Uterus (tissue), 4 donors: Measurements from ENCODE around the gene FBXO44. TPM values are rescaled to one million over a fixed set of nuclear protein-coding genes. Genes with fewer than 3 reads are reported as not detected.
"Not testable (repeated sequence)": the region's sequence is repeated elsewhere in the genome, so short reads cannot be mapped to it uniquely, and the experiment has no call there.

Experiments
- DNase-seq, 2 donors: peaks; one replicate each; pipeline ENCODE4 v3.0.0-alpha.2; 2019 to 2020
- H3K27ac ChIP-seq, 2 donors: fragments of 200-600 bp; sonication (generic); 1 replicate in 1 of 2; 2 replicates in 1 of 2; pipeline ENCODE4 v1.5.1; 2016 to 2018
- H3K27me3 ChIP-seq, 2 donors: fragments of 200-600 bp; sonication (generic); one replicate each; pipeline ENCODE4 v1.5.1; 2018 to 2019; ENCODE audit warnings: control low read depth in 1 of 2
- H3K36me3 ChIP-seq, 2 donors: fragments of 200-600 bp; sonication (generic); one replicate each; pipeline ENCODE4 v1.5.1; 2019; ENCODE audit warnings: control low read depth in 1 of 2
- H3K4me1 ChIP-seq, 2 donors: fragments of 200-600 bp; sonication (generic); one replicate each; pipeline ENCODE4 v1.5.1; 2018 to 2019; ENCODE audit warnings: control low read depth in 1 of 2
- H3K4me3 ChIP-seq, 2 donors: fragments of 200-600 bp; sonication (generic); 1 replicate in 1 of 2; 2 replicates in 1 of 2; pipeline ENCODE4 v1.5.1; 2018 to 2019; ENCODE audit warnings: mild to moderate bottlenecking in 1 of 2
- H3K9me3 ChIP-seq, 2 donors: fragments of 200-600 bp; sonication (generic); one replicate each; pipeline ENCODE4 v1.5.1; 2019; ENCODE audit warnings: control low read depth in 1 of 2
- POLR2A ChIP-seq, 2 donors: fragments of 450-650 bp; IDR thresholded peaks; one replicate each; pipeline ENCODE4 v1.6.1; 2016; ENCODE audit warnings: antibody characterized with exemption in 2 of 2, mild to moderate bottlenecking in 1 of 2, moderate library complexity in 1 of 2
- intact Hi-C: fragments of 100-400 bp; cut with DNase I; formaldehyde crosslinking; loops from one replicate; pipeline ENCODE4 v1.15.1; 2023; ENCODE audit warnings: low total_unique reads
- total RNA-seq, 4 donors: library from RNA; depleted of rRNA in 3 of 4; stranded (reverse); fragments of >200 nt in 3 of 4; gene quantifications; one replicate each; pipeline versions ENCODE4 v1.1.0 to v1.2.4, GENCODE V29; 2014 to 2023
- TF ChIP-seq, protein P1 (sequence below), 4 experiments: fragments of 200-600 bp in 2 of 4; fragments of 450-650 bp in 2 of 4; sonication (generic) in 2 of 4; IDR thresholded peaks; one replicate each; pipeline ENCODE4 v1.5.1; 2016 to 2019; ENCODE audit warnings: antibody characterized with exemption in 4 of 4, mild to moderate bottlenecking in 2 of 4, moderate library complexity in 1 of 4
- donor health status: DM: yes; HTN: yes; CAD: no.

Gene FBXO44
- total RNA-seq, 4 donors from 2014 or later: 7.6 to 26.7 (median 17.6) TPM

DNA sequence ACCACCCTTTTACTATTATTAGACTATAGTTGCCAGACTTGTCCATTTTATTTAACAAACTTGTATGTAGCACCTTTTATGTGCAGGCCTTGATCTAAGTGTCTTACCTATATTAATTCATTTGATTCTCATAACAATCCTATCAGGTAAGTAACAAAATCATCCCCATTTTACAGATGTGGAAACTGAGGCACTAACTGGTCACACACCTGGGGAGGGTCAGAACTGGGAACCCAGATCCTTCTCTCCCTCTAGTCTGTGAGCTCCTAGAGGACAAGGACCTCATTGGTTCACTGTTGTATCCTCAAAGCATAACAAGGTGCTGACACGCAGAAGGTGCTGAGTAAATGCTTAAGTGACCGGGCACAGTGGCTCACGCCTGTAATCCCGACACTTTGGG, 15.3 kb upstream of the FBXO44 start:
- intact Hi-C loops: no loop called here
- Histone ChIP-seq H3K27me3 (no peaks in the 10 kb centered on the region), H3K4me1 (no peaks in the 10 kb centered on the region), H3K36me3 (no peaks in the 10 kb centered on the region), H3K27ac (no peak overlapping the region), H3K9me3 (no peaks in the 10 kb centered on the region), H3K4me3 (no peak overlapping the region)
- DNase-seq: no peak
- no peak for TF ChIP-seq POLR2A (IDR thresholded peaks at IDR 0.05)

DNA sequence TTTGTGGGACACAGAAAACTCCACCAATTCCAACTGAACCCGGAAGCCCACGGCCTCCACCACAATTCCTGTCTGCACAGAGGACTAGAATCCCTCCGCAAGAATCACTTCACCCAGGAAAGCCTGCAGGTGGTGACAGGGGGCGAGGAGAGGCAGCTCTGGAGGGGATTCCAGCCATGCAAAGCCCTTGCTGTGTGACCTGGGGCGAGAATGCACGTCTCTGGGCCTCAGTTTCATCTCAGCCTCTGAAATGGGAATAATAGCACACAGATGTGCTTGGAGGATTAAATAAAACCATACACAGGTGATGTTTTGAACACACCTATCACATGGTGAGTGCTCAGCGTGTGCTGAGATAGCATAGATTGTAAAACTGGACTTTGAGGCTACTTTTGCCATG, 14.6 kb upstream of the FBXO44 start:
- TF ChIP-seq POLR2A (IDR thresholded peaks at IDR 0.05): no peak
- TF ChIP-seq, protein P1, sequence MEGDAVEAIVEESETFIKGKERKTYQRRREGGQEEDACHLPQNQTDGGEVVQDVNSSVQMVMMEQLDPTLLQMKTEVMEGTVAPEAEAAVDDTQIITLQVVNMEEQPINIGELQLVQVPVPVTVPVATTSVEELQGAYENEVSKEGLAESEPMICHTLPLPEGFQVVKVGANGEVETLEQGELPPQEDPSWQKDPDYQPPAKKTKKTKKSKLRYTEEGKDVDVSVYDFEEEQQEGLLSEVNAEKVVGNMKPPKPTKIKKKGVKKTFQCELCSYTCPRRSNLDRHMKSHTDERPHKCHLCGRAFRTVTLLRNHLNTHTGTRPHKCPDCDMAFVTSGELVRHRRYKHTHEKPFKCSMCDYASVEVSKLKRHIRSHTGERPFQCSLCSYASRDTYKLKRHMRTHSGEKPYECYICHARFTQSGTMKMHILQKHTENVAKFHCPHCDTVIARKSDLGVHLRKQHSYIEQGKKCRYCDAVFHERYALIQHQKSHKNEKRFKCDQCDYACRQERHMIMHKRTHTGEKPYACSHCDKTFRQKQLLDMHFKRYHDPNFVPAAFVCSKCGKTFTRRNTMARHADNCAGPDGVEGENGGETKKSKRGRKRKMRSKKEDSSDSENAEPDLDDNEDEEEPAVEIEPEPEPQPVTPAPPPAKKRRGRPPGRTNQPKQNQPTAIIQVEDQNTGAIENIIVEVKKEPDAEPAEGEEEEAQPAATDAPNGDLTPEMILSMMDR (IDR thresholded peaks at IDR 0.05): no peak
- H3K4me1 ChIP-seq: no peaks in the 10 kb centered on the region
- intact Hi-C loops: loop anchor here (10.0 kb wide), 1 partner anchor 405 kb away; no protein-coding TSS in a partner anchor
- H3K9me3 ChIP-seq: no peaks in the 10 kb centered on the region
- H3K4me3 ChIP-seq: no peak overlapping the region
- no peak for DNase-seq
- H3K27me3 ChIP-seq: no peaks in the 10 kb centered on the region
- no peak overlapping the region for H3K27ac ChIP-seq
- H3K36me3 ChIP-seq: no peaks in the 10 kb centered on the region

DNA sequence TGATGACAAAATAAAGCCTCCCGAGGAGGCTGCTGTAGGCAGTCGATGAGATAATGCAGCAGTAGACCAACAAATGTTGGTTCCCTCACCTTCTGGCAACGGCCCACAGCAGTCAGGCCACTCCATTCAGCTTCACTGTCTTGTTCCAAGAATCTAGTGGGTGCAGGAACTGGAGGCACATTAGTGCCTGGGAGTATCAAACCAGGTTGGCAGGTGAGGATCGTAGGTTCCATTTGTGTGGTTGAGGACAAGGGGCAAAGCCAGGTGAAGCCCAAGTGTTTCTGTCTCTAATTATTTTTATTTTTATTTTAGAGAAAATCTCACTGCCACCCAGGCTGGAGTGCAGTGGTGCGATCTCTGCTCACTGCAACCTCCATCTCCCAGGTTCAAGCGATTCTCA, 13.7 kb upstream of the FBXO44 start:
- Histone ChIP-seq H3K27me3 (no peaks in the 10 kb centered on the region), H3K4me3 (no peak overlapping the region), H3K27ac (no peak overlapping the region), H3K9me3 (no peaks in the 10 kb centered on the region), H3K36me3 (no peaks in the 10 kb centered on the region), H3K4me1 (no peaks in the 10 kb centered on the region)
- DNase-seq: no peak
- intact Hi-C loops: loop anchor here (10.0 kb wide), 1 partner anchor 406 kb away; no protein-coding TSS in a partner anchor
- no peak for TF ChIP-seq POLR2A (IDR thresholded peaks at IDR 0.05)
- TF ChIP-seq, protein P1 (IDR thresholded peaks at IDR 0.05): no peak

DNA sequence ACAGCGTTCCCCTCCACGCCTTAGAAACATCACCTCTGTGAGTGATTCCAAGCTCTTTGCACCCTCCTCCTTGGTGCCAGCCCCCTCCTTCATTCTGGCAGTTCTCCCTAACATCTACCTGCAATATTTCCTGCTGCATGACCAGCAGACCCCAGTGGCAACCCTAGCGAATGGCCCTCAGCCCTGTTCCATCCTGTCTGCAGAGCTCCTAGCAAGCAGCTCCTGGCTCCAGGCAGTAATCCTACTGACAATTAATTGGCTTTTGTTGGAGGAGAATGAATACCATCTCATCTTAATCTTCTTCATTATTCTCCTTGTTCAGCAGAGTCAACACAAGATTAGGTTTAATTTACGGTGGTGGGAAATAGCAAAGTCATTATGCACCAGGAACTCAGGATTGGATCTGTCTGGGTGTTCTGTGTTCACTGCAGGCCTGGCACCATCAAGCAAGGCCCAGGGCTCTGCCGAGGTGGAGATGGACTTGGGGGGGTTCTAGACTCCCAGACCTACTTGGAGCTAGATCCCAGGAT, 12.8 kb upstream of the FBXO44 start:
- H3K27ac ChIP-seq: no peak overlapping the region
- H3K9me3 ChIP-seq: no peaks in the 10 kb centered on the region
- TF ChIP-seq, protein P1 (IDR thresholded peaks at IDR 0.05): no peak
- TF ChIP-seq POLR2A (IDR thresholded peaks at IDR 0.05): no peak
- DNase-seq: no peak
- H3K4me3 ChIP-seq: no peak overlapping the region
- intact Hi-C loops: loop anchor here (10.0 kb wide), 1 partner anchor 407 kb away; no protein-coding TSS in a partner anchor
- no peaks in the 10 kb centered on the region for H3K4me1 ChIP-seq
- no peaks in the 10 kb centered on the region for H3K36me3 ChIP-seq
- no peaks in the 10 kb centered on the region for H3K27me3 ChIP-seq

DNA sequence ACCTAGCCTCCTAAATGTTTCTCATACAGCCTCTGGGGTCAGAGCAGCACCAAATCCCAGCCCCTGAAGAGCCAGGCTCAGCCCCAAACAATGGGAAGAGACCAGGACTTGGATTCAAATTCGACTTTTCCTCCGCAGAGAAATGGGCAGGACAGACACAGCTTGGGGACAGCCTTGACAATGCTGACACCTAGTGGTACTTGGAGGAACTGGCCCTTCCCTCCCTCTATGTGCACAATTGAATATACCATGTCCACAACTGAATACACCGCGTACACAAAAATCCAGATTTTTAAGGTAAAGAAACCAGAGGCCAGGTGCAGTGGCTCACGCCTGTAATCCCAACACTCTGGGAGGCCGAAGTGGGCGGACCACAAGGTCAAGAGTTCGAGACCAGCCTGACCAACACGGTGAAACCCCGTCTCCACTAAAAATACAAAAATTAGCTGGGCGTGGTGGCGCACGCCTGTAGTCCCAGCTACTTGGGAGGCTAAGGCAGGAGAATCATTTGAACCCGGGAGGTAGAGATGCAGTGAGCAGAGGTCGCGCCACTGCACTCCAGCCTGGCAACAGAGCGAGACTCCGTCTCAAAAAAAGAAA, 12.2 kb upstream of the FBXO44 start:
- peak; percentile 58 to 65 for DNase-seq
- intact Hi-C loops: loop anchor here (10.0 kb wide), 1 partner anchor 408 kb away; no protein-coding TSS in a partner anchor
- not testable (repeated sequence) for H3K27ac ChIP-seq, H3K27me3 ChIP-seq, H3K36me3 ChIP-seq, H3K9me3 ChIP-seq, H3K4me1 ChIP-seq, H3K4me3 ChIP-seq
- TF ChIP-seq POLR2A (IDR thresholded peaks at IDR 0.05): peak in 1 of 2 donors; percentile 11
- TF ChIP-seq, protein P1 (IDR thresholded peaks at IDR 0.05): peak; percentile 88 to 96 (median 92)
